ENCODE results near the gene NSD2. TPM values are rescaled to one million over a fixed set of nuclear protein-coding genes. Genes with fewer than 3 reads are reported as not detected.

Gene NSD2
- polyA plus RNA-seq, 1 donor (not counting 4 experiments of a cell fraction or from before 2014, with no cell fraction given), result 22.6 TPM

DNA sequence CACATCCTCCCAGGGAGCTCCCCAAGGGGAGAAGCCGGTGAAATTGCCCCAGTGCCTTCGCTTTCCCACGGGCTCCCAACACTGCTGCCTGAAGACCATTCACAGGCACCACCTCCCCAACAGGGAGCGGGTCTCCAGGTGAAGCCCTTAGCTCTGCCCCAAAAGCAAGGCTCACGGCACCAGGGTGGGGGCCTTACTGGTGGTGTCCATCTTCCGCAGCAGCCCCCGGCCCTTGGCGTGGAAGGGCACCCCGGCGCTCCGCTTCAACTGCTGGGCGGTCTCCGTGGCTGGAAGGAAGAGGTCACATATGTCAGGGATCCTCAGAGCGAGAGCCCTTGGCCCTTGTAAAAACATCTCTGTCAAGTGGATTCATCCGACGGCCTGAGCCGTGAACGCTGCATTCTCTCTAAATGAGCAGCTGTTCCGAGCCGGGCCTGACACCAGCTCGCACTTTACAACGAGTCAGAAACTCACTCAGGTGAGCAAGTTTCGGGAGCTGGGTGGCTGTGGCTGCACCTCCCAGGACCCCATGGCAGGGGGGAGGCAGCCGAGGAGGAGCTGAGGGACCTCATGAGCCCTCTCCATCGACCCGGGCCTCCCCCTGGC is 116.6 kb downstream of the NSD2 start:
- dilution Hi-C loops (cut with MboI; ENCODE audit: extremely low pct_ligation_motif_present, low sequenced_read_pairs), result no loop called here

DNA sequence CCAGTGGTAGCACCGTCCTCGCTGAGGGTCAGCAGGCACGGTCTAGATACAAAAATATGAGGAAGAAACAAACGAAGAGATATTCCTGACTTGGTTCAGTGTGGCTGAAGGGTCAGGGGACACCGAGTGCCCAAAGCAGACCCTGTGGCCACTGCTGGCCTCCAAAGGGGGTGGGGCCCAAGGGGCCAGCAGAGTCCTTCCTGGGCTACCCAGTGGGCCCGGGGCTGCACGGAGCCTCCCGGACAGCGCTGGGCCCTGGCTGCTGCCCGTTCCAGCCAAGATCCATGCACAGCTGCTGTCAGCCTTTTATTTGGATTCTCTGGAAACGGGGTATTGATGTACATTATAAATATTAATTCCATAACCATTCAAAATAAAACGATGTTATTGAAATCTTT is 117.1 kb downstream of the NSD2 start:
- FAIRE-seq, result no peak
- dilution Hi-C loops (cut with MboI; ENCODE audit: extremely low pct_ligation_motif_present, low sequenced_read_pairs), result no loop called here
- Histone ChIP-seq H3K4me2 (ENCODE audit: control insufficient read depth, extremely low read depth, insufficient read depth, low read depth, low read length) (no peak overlapping the region), H3K9ac (ENCODE audit: control insufficient read depth, extremely low read depth, insufficient read depth, low read length) (no peak overlapping the region), H3K4me3 (ENCODE audit: control insufficient read depth in 2 of 3, extremely low read depth in 1 of 3, insufficient read depth in 2 of 3, low read depth in 1 of 3, low read length in 3 of 3) (no peak overlapping the region), H3K27ac (ENCODE audit: control insufficient read depth, insufficient read depth, low read length) (no peak overlapping the region), H2AFZ (ENCODE audit: control insufficient read depth, low read length) (no peak overlapping the region), H3K79me2 (ENCODE audit: control insufficient read depth, insufficient read depth, low read length) (peaks cover 20% of the 10 kb centered on the region), H3K36me3 (ENCODE audit: control insufficient read depth in 2 of 2, extremely low read depth in 1 of 2, insufficient read depth in 2 of 2, low read length in 2 of 2) (peaks cover 17 to 28% of the 10 kb centered on the region in 2 experiments), H3K9me3 (ENCODE audit: control insufficient read depth, low read depth, low read length) (no peaks in the 10 kb centered on the region), H3K27me3 (ENCODE audit: control insufficient read depth, extremely low read depth, insufficient read depth, low read length) (no peaks in the 10 kb centered on the region), H3K9me1 (ENCODE audit: control insufficient read depth, extremely low read depth, insufficient read depth, low read length) (no peaks in the 10 kb centered on the region), H3K4me1 (ENCODE audit: control insufficient read depth, extremely low read depth, insufficient read depth, low read length) (peaks cover 2% of the 10 kb centered on the region), H4K20me1 (ENCODE audit: control insufficient read depth, extremely low read depth, insufficient read depth, low read length) (no peaks in the 10 kb centered on the region)
- DNase-seq (ENCODE audit: low read depth, low spot score), result no peak
- TF ChIP-seq, protein P1, sequence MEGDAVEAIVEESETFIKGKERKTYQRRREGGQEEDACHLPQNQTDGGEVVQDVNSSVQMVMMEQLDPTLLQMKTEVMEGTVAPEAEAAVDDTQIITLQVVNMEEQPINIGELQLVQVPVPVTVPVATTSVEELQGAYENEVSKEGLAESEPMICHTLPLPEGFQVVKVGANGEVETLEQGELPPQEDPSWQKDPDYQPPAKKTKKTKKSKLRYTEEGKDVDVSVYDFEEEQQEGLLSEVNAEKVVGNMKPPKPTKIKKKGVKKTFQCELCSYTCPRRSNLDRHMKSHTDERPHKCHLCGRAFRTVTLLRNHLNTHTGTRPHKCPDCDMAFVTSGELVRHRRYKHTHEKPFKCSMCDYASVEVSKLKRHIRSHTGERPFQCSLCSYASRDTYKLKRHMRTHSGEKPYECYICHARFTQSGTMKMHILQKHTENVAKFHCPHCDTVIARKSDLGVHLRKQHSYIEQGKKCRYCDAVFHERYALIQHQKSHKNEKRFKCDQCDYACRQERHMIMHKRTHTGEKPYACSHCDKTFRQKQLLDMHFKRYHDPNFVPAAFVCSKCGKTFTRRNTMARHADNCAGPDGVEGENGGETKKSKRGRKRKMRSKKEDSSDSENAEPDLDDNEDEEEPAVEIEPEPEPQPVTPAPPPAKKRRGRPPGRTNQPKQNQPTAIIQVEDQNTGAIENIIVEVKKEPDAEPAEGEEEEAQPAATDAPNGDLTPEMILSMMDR (optimal IDR thresholded peaks at IDR 0.05 in 1 of 3, IDR thresholded peaks at IDR 0.05 in 1 of 3, conservative IDR thresholded peaks at IDR 0.05 in 1 of 3; ENCODE audit: extremely low read depth in 1 of 3, insufficient read depth in 2 of 3, low read length in 3 of 3), result no peak
- no peak for TF ChIP-seq EZH2 (IDR thresholded peaks at IDR 0.05; ENCODE audit: low read length)

More for the DNA sequence above, 116.6 kb downstream of the NSD2 start:
- H4K20me1 ChIP-seq (ENCODE audit: control insufficient read depth, extremely low read depth, insufficient read depth, low read length), result no peaks in the 10 kb centered on the region
- DNase-seq (ENCODE audit: low read depth, low spot score), result no peak
- H3K79me2 ChIP-seq (ENCODE audit: control insufficient read depth, insufficient read depth, low read length), result peaks cover 15% of the 10 kb centered on the region
- H2AFZ ChIP-seq (ENCODE audit: control insufficient read depth, low read length), result no peak overlapping the region
- H3K27ac ChIP-seq (ENCODE audit: control insufficient read depth, insufficient read depth, low read length), result no peak overlapping the region
- no peak overlapping the region for H3K4me2 ChIP-seq (ENCODE audit: control insufficient read depth, extremely low read depth, insufficient read depth, low read depth, low read length)
- H3K27me3 ChIP-seq (ENCODE audit: control insufficient read depth, extremely low read depth, insufficient read depth, low read length), result no peaks in the 10 kb centered on the region
- no peaks in the 10 kb centered on the region for H3K9me3 ChIP-seq (ENCODE audit: control insufficient read depth, low read depth, low read length)
- FAIRE-seq, result no peak
- TF ChIP-seq, protein P1 (optimal IDR thresholded peaks at IDR 0.05 in 1 of 3, IDR thresholded peaks at IDR 0.05 in 1 of 3, conservative IDR thresholded peaks at IDR 0.05 in 1 of 3; ENCODE audit: extremely low read depth in 1 of 3, insufficient read depth in 2 of 3, low read length in 3 of 3), result no peak
- TF ChIP-seq EZH2 (IDR thresholded peaks at IDR 0.05; ENCODE audit: low read length), result no peak
- H3K9ac ChIP-seq (ENCODE audit: control insufficient read depth, extremely low read depth, insufficient read depth, low read length), result no peak overlapping the region
- H3K4me3 ChIP-seq (ENCODE audit: control insufficient read depth in 2 of 3, extremely low read depth in 1 of 3, insufficient read depth in 2 of 3, low read depth in 1 of 3, low read length in 3 of 3), result no peak overlapping the region
- peaks cover 19 to 33% of the 10 kb centered on the region in 2 experiments for H3K36me3 ChIP-seq (ENCODE audit: control insufficient read depth in 2 of 2, extremely low read depth in 1 of 2, insufficient read depth in 2 of 2, low read length in 2 of 2)
- H3K4me1 ChIP-seq (ENCODE audit: control insufficient read depth, extremely low read depth, insufficient read depth, low read length), result peaks cover 2% of the 10 kb centered on the region
- no peaks in the 10 kb centered on the region for H3K9me1 ChIP-seq (ENCODE audit: control insufficient read depth, extremely low read depth, insufficient read depth, low read length)
